GM12878 (cell line): ENCODE data around the gene MIPOL1. TPM values are rescaled to one million over a fixed set of nuclear protein-coding genes. Genes with fewer than 3 reads are reported as not detected.

Experiments used
- ATAC-seq: fragments of 200-7000 bp; cut with Tn5 transposase; 3 replicates; pipeline ENCODE4 v1.9.1; 2020; ENCODE audit warnings: mild to moderate bottlenecking, moderate library complexity
- BruUV-seq: library from RNA; stranded (reverse); fragments of 400-500 nt; replicated peaks from 2 replicates; lab custom pipeline; 2021; lab: Mats Ljungman, UMichigan
- CTCF ChIA-PET: fragments of 300-600 bp; sonication (Branson Sonifier 250); formaldehyde crosslinking; extraction: SDS; loops from one replicate; lab custom pipeline; 2021; ENCODE audit warnings: inconsistent platforms; lab: Yijun Ruan, JAX
- POLR2A ChIA-PET: fragments of 350-600 bp; formaldehyde crosslinking; extraction: SDS; loops from one replicate; lab custom pipeline; 2021; ENCODE audit warnings: inconsistent platforms; lab: Charles Lee
- RAD21 ChIA-PET: fragments of 300-600 bp; sonication (Branson Sonifier 250); formaldehyde crosslinking; loops from one replicate; lab custom pipeline; 2023; ENCODE audit warnings: antibody characterized with exemption; ENCODE audit not compliant: unreplicated experiment; lab: Charles Lee
- SMC1A ChIA-PET: fragments of 300-600 bp; sonication (Branson Sonifier 250); formaldehyde crosslinking; loops from one replicate; lab custom pipeline; 2023; ENCODE audit not compliant: unreplicated experiment, uncharacterized antibody; lab: Charles Lee
- DNase-seq: peaks from one replicate; pipeline ENCODE4 v3.0.0-alpha.2; 2011; ENCODE audit warnings: low read depth, low spot score
- FAIRE-seq: peaks from 3 replicates; lab custom pipeline; 2011; peaks lifted over from hg19 to GRCh38; lab: Jason Lieb, UNC
- H2AFZ ChIP-seq: 2 replicates; pipeline ENCODE4 v1.6.0; 2011; ENCODE audit warnings: low read depth, low read length, control low read depth; ENCODE audit not compliant: control insufficient read depth
- H3K27ac ChIP-seq: 2 replicates; pipeline ENCODE4 v1.5.1; 2011; ENCODE audit warnings: control low read depth; ENCODE audit not compliant: control insufficient read depth, insufficient read depth
- H3K27me3 ChIP-seq, 2 experiments: replicated peaks in 1 of 2; 2 replicates each; pipeline versions ENCODE4 v1.6.0 to v1.6.1; 2011; ENCODE audit warnings: low read length in 1 of 2; ENCODE audit not compliant: control insufficient read depth in 2 of 2, insufficient read depth in 2 of 2
- H3K36me3 ChIP-seq, 2 experiments: 2 replicates each; pipeline ENCODE4 v1.5.1; 2011; ENCODE audit warnings: low read length in 1 of 2; ENCODE audit not compliant: control insufficient read depth in 2 of 2, insufficient read depth in 2 of 2
- H3K4me1 ChIP-seq: 2 replicates; pipeline ENCODE4 v1.6.1; 2011; ENCODE audit warnings: mild to moderate bottlenecking, low read length, moderate library complexity, mixed read lengths; ENCODE audit not compliant: control insufficient read depth, insufficient read depth
- H3K4me2 ChIP-seq: 2 replicates; pipeline ENCODE4 v1.6.0; 2011; ENCODE audit warnings: control low read depth; ENCODE audit not compliant: control insufficient read depth, insufficient read depth
- H3K4me3 ChIP-seq: fragments of 200-600 bp; sonication (generic); 2 replicates; pipeline ENCODE4 v1.5.1; 2016
- H3K79me2 ChIP-seq: 2 replicates; pipeline ENCODE4 v1.6.0; 2011; ENCODE audit warnings: low read length; ENCODE audit not compliant: control insufficient read depth, insufficient read depth
- H3K9ac ChIP-seq: 2 replicates; pipeline ENCODE4 v1.8.0; 2011; ENCODE audit warnings: low read length, control low read depth, mixed read lengths; ENCODE audit not compliant: control insufficient read depth, insufficient read depth
- H3K9me3 ChIP-seq: replicated peaks from 3 replicates; pipeline ENCODE4 v1.5.1; 2011; ENCODE audit warnings: mild to moderate bottlenecking, low read length; ENCODE audit not compliant: control insufficient read depth, insufficient read depth
- H4K20me1 ChIP-seq: 2 replicates; pipeline ENCODE4 v1.6.0; 2011; ENCODE audit not compliant: control insufficient read depth, insufficient read depth
- ASH2L ChIP-seq: fragments of 300-600, 200-600 bp; sonication (generic); IDR thresholded peaks from 2 replicates; pipeline ENCODE4 v1.6.1; 2017; ENCODE audit warnings: low read depth, mild to moderate bottlenecking, borderline replicate concordance
- ATF2 ChIP-seq: IDR thresholded peaks from 2 replicates; pipeline ENCODE4 v1.6.1; 2012; ENCODE audit warnings: low read length, inconsistent platforms
- BHLHE40 ChIP-seq, 2 experiments: fragments of 450-650 bp in 1 of 2; IDR thresholded peaks; 2 replicates each; pipeline ENCODE4 v1.6.1; 2011 to 2017; ENCODE audit warnings: low read depth in 2 of 2, borderline replicate concordance in 1 of 2, improper control_type of control experiment in 1 of 2, low read length in 1 of 2, mild to moderate bottlenecking in 1 of 2
- ETV6 ChIP-seq, 2 experiments: fragments of 450-650 bp in 1 of 2; IDR thresholded peaks in 1 of 2; conservative IDR thresholded peaks in 1 of 2; 2 replicates each; pipeline ENCODE4 v1.6.1; 2014; ENCODE audit warnings: antibody characterized with exemption in 1 of 2, borderline replicate concordance in 1 of 2, low read depth in 1 of 2, mild to moderate bottlenecking in 1 of 2, moderate library complexity in 1 of 2
- HCFC1 ChIP-seq: fragments of 150-350 bp; IDR thresholded peaks from 2 replicates; pipeline ENCODE4 v1.6.1; 2014; ENCODE audit warnings: low read length
- HDAC6 ChIP-seq: fragments of 200-600 bp; sonication (generic); IDR thresholded peaks from one replicate; pipeline ENCODE4 v1.8.0; 2017; ENCODE audit warnings: antibody characterized with exemption; ENCODE audit not compliant: unreplicated experiment
- MXI1 ChIP-seq: fragments of 150-350 bp; IDR thresholded peaks from 2 replicates; pipeline ENCODE4 v1.6.1; 2011; ENCODE audit warnings: low read depth, mild to moderate bottlenecking, inconsistent platforms, low read length, improper control_type of control experiment
- NFXL1 ChIP-seq: fragments of 450-650 bp; IDR thresholded peaks from 2 replicates; pipeline ENCODE4 v1.6.1; 2017; ENCODE audit warnings: antibody characterized with exemption, mild to moderate bottlenecking, borderline replicate concordance
- SIX5 ChIP-seq: IDR thresholded peaks from 2 replicates; pipeline ENCODE4 v1.6.1; 2011; ENCODE audit warnings: mild to moderate bottlenecking, low read depth, low read length, moderate library complexity; ENCODE audit not compliant: severe bottlenecking
- SUPT20H ChIP-seq: IDR thresholded peaks from 2 replicates; pipeline ENCODE4 v1.6.1; 2011; ENCODE audit warnings: low read depth, mild to moderate bottlenecking, low read length, moderate library complexity, borderline replicate concordance; ENCODE audit not compliant: control insufficient read depth
- TCF3 ChIP-seq: IDR thresholded peaks from 2 replicates; pipeline ENCODE4 v1.6.1; 2012; ENCODE audit warnings: low read depth, mild to moderate bottlenecking, low read length, borderline replicate concordance; ENCODE audit not compliant: insufficient read depth
- ZNF622 ChIP-seq: fragments of 450-650 bp; IDR thresholded peaks from 2 replicates; pipeline ENCODE4 v1.6.1; 2017; ENCODE audit warnings: mild to moderate bottlenecking, inconsistent platforms
- WGBS: methylation state at CpG from one replicate; pipeline ENCODE4 v1.1.6; 2016; ENCODE audit warnings: low lambda C conversion rate; ENCODE audit not compliant: insufficient replicate concordance, insufficient coverage; ENCODE audit errors: missing lambda C conversion rate; 5-methylcytosine and 5-hydroxymethylcytosine counted together
- in situ Hi-C: fragments of 300-500 bp; cut with MboI; formaldehyde crosslinking; loops from 9 replicates; pipeline ENCODE4 v1.14.3; 2018; ENCODE audit warnings: mixed read lengths
- intact Hi-C: fragments of 100-400 bp; cut with micrococcal nuclease; formaldehyde crosslinking; loops from one replicate; pipeline ENCODE4 v1.14.2; 2022; ENCODE audit not compliant: unreplicated experiment
- polyA plus RNA-seq, 11 experiments: library from polyadenylated mRNA; depleted of rRNA in 4 of 11; unstranded in 6 of 11; stranded (reverse) in 5 of 11; fragments of >200 nt; fragmentation: Nextera tagmentation in 4 of 11; fragmentation: Illumina TruSeq in 1 of 11; extraction: Ambion mirVana in 4 of 11; extraction: Trizol in 1 of 11; gene quantifications; 1 replicate in 1 of 11; 2 replicates in 10 of 11; pipeline versions ENCODE4 v1.2.1 to v1.2.3, GENCODE V29; 2011 to 2016; ENCODE audit warnings: inconsistent platforms in 2 of 11, missing spikeins in 2 of 11, low read depth in 1 of 11
- total RNA-seq, 4 experiments: library from RNA; depleted of rRNA in 3 of 4; stranded (reverse); fragments of >200 nt in 3 of 4; fragmentation: Illumina TruSeq in 1 of 4; extraction: Trizol in 1 of 4; gene quantifications; 2 replicates each; pipeline versions ENCODE4 v1.2.1 to v1.2.3, GENCODE V29; 2013 to 2021
- TF ChIP-seq, protein P1 (sequence below): fragments of 450-650 bp; IDR thresholded peaks from 2 replicates; pipeline ENCODE4 v1.6.1; 2017; ENCODE audit warnings: antibody characterized with exemption, mild to moderate bottlenecking, moderate library complexity

Gene MIPOL1
- total and polyA plus RNA-seq, 10 of the 15 experiments (the other 5 are each of a cell fraction or from before 2014, with no cell fraction given) = 0.06 TPM; not detected in 9

GRCh38 chr14:37464192-37464858 lies 266.6 kb downstream of the MIPOL1 start:
- Histone ChIP-seq H3K27me3 (no peaks in the 10 kb centered on the region), H3K4me3 (no peak overlapping the region), H3K27ac (no peak overlapping the region), H3K9me3 (no peaks in the 10 kb centered on the region), H3K4me2 (no peak overlapping the region), H3K4me1 (no peaks in the 10 kb centered on the region), H3K9ac (no peak overlapping the region), H3K36me3 (no peaks in the 10 kb centered on the region), H4K20me1 (no peaks in the 10 kb centered on the region), H2AFZ (no peak overlapping the region), H3K79me2 (no peaks in the 10 kb centered on the region)
- TF ChIP-seq MXI1 (no peak), SUPT20H (no peak), NFXL1 (no peak), HCFC1 (no peak), TCF3 (no peak), HDAC6 (no peak), ATF2 (no peak), BHLHE40 (IDR thresholded peaks at IDR 0.05; ENCODE audit: borderline replicate concordance in 1 of 2, low read depth in 2 of 2, low read length in 1 of 2) (no peak), ETV6 (conservative IDR thresholded peaks at IDR 0.05 in 1 of 2, IDR thresholded peaks at IDR 0.05 in 1 of 2; ENCODE audit: borderline replicate concordance in 1 of 2, low read depth in 1 of 2) (no peak), ZNF622 (no peak), SIX5 (no peak), ASH2L (no peak)
- TF ChIP-seq, protein P1, sequence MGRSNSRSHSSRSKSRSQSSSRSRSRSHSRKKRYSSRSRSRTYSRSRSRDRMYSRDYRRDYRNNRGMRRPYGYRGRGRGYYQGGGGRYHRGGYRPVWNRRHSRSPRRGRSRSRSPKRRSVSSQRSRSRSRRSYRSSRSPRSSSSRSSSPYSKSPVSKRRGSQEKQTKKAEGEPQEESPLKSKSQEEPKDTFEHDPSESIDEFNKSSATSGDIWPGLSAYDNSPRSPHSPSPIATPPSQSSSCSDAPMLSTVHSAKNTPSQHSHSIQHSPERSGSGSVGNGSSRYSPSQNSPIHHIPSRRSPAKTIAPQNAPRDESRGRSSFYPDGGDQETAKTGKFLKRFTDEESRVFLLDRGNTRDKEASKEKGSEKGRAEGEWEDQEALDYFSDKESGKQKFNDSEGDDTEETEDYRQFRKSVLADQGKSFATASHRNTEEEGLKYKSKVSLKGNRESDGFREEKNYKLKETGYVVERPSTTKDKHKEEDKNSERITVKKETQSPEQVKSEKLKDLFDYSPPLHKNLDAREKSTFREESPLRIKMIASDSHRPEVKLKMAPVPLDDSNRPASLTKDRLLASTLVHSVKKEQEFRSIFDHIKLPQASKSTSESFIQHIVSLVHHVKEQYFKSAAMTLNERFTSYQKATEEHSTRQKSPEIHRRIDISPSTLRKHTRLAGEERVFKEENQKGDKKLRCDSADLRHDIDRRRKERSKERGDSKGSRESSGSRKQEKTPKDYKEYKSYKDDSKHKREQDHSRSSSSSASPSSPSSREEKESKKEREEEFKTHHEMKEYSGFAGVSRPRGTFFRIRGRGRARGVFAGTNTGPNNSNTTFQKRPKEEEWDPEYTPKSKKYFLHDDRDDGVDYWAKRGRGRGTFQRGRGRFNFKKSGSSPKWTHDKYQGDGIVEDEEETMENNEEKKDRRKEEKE = no peak
- no peak for FAIRE-seq
- no TSS peak for BruUV-seq
- no peak for DNase-seq
- ChIA-PET POLR2A (no interaction called here), CTCF (no interaction called here), RAD21 (no interaction called here), SMC1A (no interaction called here)
- intact Hi-C loops = no loop called here
- no peak for ATAC-seq
- 4% methylated on average over 3 of the region's 3 CpGs for WGBS
- in situ Hi-C loops = no loop called here
